NCI-H2171 (cell line): Measurements from ENCODE around the gene CXADR.

Experiments
- DNase-seq: peaks from one replicate; lab custom pipeline; 2025; lab: John Stamatoyannopoulos, UW

Gene CXADR

DNA sequence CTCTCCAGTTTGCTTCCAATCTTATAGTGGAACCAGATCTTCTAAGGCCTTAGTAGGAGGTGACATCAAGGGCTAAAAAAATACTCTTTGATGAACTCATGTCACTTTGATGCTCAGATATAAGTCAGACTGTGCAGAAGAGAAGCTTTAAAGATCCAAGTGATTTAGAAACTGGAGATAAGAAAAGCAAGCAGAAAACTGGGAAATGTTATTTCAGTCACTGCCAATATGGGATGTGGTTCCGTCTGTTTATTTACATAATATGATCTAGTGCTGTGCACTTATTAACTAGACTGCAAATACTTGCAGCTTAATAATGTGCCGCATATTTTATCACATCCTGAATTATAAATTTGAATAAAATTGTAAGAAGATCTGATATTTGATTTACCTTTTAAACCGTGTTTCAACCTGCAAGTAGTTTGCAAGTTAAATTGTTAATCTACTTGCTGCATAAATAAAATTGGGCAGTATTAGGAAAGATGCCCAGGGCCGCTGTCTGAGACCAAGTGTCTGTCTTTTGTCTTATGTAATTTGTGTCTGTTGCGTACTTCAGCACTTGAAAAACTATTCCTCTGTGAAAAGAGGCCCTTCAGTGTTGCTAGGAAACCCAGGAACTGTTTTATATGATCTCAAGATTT lies 29.6 kb downstream of the CXADR start:
- DNase-seq = no peak

DNA sequence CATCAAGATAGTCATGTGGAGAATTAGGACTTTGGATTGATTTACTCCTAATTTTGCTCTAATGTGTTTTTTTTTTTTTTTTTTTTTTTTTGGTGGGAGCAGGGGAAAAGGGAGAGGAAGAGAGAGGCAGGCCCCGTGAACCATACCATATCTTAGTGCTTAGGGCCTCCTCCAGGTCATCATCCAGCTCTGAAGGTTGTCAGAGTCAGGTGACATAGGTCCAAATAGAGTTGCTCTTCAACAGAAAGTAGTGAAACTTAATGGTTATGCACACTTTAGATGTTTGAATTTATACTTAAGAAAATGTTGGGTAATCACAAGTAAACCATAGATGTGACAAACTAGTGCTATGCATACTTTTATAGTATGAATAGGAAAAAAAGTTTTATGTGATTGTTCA lies 32.2 kb downstream of the CXADR start:
- DNase-seq = no peak

DNA sequence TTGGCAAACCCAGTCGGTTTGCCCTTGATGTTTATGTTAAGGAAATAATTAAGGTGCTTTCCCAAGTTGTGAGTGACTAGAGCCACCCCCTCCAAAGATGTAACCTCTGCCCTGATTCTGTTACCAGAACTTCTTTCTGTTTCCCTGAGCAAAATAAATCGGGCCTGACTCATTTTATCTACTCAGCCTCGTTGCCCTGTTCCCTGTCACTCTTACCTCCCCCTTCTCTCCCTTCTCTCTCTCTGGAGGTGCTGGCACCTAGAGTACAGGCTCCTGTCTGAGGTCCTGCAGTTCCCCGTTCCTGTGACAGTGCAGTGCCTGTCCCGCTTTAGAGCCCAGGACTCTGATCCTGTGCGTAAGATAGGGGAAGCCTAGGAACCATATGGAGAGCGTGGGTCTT lies 35.4 kb downstream of the CXADR start:
- no peak for DNase-seq

DNA sequence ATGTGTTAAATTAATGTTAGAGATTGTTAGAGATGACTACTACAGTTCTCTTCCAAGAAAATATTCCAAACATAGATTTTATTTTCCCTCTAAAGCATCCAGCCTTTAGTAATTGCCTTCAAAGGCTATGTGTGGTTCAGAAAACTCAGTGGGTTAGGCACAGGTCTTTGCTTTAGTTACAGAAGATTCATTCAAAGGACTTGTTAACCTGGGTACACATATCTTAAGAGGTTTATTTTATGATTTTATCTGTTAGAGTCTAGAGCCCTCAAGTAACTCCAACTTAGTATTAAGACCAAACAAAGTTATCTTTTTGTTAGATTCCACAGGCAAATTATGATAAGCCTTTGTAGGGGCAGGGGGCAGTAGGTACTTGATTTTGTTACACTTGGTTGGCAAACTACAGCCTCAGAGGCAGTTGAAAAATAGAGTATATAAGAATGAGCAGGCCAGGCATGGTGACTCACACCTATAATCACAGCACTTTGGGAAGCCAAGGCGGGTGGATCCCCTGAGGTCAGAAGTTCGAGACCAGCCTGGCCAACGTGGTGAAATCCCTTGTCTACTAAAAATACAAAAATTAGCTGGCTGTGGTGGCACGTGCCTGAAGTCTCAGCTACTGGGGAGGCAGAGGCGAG lies 37.9 kb downstream of the CXADR start:
- no peak for DNase-seq

DNA sequence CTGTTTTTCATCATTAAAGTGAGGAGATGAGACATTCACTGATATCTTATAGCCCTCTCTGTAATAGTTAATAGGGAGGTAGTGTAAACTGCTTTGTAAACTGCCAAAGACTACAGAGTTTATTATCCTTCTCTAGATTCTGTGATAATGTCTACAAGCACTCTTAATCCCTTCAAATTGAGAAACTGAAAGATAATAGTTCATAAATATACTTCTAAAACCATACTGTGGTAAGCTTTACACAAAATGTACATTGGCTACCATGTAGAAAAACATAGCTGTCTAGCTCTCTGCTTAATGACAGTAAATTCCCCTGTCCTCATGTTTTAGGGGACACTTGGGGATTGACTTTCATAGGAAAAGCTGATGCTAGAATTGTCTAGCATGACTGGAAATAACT lies 39.6 kb downstream of the CXADR start:
- DNase-seq = no peak

DNA sequence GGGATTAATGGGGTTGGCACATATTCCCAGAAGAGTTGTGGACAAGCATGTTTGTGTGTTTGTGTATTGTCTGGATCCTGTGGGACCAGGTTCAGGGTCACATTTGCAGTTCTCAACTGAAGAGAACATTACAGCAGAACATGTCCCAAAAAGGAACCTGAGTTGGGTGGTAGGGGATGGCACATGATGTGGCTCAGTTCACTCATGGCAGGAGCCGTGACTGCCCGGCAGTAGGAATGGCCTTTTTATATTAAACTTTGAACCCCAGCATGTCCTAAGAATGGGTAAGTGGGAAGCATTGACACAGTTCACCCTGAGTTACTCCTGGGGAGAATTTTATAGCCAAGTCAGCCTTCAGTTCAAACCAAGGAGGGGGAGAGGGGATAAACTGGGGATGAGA lies 41.3 kb downstream of the CXADR start:
- no peak for DNase-seq

DNA sequence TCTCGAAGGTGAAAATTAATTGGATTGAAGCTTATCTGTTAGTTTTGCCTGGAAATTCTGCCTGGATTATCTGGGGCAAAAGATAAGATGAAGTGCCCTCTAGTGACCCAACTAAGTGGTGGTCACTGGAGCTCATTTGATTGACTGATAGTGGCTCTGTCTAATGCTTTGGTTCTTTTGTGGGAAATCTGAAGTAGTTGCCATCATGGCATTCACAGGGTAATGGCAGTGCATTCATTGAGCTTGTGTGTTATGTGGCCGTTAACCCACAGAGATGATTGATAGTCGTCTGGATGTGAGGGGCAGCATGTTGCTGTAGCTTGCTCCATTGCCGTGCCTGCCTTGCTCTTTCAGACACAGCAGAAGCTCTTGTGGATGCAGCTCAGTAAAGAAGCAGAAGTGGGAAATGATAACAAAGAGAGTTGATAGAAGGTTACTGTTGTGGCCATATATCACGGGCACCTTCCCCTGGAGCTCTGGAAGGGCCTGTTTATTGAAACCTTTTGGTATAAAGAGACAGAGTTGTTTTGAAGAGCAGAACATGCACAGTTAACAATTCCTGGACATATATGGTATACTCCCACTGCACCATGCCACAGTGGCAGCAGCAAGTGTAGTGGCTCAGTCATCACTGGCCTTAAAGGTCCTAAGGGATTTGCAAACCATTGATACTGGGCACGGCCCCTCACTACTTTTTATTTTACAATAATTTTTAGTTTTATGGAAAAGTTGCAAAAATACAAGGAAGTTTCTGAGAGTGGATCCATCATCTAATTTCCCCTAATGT lies 42.0 kb downstream of the CXADR start:
- no peak for DNase-seq

DNA sequence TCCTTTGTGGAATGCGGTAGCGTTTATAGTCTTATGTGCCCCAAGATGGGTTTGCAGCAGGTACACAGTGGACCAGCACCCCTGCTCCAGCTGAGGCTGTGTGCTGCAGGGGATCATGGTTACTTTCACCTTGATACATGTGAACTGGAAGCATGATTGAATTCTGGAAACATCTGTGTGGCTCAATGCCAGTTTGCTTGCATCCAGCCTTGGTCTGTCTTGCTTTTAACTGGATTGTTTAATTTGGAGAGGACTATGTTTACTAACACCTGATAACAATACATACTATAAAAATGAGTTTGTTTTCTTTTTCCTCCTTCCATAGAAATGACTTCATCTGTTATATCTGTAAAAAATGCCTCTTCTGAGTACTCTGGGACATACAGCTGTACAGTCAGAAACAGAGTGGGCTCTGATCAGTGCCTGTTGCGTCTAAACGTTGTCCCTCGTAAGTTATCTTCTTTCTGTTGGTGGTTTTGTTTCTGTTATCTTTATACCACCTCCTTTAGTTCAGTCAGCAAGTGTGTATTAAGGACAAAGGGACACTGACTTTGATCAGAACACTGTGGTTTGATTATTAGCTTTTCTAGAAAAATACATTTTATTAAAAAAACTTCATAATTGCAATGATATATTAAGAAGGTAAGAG lies 47.7 kb downstream of the CXADR start:
- DNase-seq = no peak

DNA sequence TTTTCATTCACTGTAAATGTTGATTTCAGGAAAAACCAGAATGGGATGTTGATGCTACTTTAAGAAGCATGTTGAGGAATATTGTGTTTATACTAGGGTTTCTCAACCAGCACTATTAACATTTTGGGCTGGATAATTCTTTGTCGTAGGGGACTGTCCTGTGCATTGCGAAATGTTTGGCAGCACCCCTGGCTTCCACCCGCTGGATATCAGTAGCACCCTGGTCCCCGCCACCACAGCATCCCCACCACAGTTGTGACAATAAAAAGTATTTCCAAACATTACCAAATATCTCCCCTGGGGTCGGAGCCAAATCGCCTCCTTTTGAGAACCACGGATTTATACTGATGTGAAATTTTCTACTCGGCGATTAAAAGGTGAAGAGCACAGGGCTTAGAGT lies 57.9 kb downstream of the CXADR start:
- DNase-seq = no peak

DNA sequence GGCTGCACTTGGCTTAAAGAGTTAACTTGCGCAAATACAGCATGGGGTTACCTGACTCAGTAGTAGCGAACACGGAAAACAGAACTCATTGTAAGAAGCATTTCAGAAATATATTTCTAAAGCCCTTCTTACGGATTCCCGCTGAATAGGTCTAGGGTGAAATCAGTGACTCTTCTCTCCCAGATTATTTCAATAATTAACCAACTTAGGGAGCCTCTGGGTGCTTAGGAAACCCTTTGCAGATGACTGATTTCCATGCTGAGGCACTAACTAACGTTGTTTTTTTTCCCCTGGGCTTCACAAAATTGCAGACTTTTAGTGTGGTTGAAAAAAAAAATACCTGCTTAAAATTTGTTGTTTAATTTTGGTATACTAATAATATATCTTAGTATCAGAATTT lies 59.6 kb downstream of the CXADR start:
- no peak for DNase-seq

DNA sequence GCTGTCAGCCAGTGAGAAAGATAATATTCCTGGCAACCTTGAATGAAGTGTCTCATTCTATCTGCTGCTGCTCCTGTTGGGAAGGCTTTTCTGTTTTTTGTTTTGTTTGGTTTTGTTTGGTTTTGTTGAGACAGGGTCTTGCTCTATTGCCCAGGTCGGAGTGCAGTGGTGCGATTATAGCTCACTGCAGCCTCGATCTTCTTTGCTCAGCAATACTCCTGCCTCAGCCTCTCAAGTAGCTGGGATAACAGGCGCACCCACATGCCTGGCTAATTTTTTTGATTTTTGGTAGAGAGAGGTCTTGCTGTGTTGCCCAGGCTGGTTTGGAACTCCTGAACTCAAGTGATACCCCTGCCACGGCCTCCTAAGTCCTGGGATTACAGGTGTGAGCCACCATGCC lies 62.2 kb downstream of the CXADR start:
- DNase-seq = no peak

DNA sequence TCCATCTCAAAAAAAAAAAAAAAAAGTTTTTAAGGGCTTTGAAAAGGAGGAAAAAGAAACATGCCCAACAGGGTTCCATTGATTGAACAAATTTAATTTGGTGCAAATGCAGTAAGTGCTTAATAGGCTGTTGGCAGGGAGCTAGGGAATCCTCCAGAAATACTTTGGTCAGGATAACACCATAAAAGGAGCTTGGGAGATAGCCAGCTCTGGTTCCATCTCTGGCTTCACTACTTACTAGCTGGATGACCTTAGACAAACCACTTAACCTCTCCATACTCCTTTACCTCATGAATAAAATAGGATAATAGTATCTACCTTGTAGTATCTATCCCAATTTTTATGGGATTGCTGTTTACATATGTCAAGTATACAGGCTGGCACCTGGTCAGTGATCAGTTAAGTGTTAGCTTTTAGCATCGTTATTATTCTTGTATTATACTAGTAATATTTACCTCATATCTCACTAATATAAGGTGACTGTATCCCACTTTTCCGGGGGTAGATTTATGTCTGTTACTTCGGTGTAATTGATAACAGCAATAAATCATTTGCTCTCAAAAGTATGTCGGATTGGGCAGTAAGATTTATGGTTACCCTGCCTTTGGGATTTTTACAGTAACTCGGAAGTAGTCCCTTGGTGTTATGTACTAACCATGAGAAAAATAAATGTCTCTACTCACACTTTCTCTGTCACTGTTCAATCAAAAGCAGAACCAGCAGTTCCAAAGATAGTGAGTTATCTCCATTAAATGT lies 63.4 kb downstream of the CXADR start:
- no peak for DNase-seq

DNA sequence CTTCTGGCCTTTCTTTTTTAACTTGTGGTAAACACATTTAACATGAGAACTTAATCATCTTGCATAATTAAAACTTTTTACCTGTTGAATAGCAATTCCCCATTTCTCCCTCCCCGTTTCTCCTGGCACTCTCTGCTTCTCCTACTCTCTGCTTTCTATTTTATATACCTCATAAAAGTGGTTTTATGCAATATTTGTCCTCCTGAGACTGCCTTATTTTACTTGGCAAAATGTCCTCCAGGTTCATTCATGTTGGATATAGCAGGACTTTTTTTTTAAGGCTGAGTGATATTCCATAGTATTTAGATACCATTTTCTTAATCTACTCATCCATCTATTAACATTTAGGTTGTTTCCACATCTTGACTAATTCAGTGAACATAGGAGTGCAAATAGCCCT lies 64.9 kb downstream of the CXADR start:
- DNase-seq = no peak

DNA sequence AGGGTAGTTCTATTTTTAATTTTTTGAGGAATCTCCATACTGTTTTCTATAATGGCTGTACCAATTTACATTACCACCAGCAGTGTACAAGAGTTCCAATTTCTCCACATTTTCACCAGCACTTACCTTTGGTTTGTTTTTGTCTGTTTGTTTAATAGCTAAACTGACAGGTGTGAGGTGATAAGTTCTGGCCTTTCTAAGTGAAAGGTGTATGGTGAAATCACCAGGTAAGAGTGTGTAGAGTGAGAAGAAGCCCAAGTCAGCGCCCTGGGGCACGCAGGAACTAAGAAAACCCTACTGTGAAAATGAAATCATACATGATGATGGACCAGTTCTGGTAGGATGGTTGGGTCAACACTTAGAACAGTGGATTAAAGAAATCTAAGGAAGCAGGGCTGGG lies 65.3 kb downstream of the CXADR start:
- DNase-seq = no peak

DNA sequence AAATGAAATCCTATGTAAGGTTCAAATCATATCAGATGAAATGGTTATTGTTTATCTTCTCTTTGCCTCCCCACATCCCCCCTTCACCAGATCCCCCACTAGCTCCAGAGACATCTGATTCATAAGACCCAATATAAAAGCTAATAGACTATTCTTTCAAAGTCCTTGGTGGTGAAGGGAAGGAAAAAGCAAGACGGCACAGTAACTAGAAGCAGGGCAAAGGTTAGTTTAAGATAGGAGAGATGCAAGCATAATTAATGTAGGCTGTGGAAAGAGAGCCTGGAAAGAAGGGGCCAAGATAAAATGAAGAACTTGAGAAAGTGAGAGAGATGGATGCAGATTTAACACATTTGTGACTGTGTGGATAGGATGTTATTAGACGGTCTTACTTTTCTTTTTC lies 66.0 kb downstream of the CXADR start:
- DNase-seq = no peak

DNA sequence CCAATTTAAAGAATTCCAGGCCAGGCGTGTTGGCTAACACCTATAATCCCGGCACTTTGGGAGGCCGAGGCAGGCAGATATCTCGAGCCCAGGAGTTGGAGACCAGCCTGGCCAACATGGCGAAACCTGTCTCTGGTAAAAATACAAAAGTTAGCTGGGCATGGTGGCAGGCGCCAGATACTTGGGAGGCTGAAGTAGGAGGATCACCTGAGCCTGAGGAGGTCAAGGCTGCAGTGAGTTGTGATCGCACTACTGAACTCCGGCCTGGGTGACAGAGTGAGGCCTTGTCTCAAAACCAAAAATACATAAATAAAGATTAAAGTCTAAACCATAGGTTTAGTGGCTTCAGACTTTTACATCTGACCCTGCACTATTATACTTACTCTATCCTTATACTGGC lies 67.5 kb downstream of the CXADR start:
- no peak for DNase-seq

DNA sequence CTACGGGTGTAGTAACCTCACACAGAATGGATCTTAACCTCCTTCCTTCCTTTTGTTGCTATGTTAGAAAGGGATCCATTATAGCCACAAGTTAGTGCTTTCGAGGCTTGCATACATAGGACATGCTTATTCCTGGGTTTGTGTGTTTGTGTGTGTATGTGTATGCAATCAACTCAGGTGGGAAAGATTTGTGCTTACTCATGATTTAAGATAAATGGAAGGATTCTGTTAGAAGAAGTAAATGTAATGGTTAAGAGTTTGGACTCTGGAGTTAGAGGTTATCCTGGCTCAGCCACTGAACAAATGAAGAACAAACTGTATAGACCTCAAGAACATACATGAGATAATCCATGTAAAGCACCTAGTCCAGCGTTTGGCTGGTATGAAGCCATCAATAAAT lies 71.1 kb downstream of the CXADR start:
- DNase-seq = no peak

DNA sequence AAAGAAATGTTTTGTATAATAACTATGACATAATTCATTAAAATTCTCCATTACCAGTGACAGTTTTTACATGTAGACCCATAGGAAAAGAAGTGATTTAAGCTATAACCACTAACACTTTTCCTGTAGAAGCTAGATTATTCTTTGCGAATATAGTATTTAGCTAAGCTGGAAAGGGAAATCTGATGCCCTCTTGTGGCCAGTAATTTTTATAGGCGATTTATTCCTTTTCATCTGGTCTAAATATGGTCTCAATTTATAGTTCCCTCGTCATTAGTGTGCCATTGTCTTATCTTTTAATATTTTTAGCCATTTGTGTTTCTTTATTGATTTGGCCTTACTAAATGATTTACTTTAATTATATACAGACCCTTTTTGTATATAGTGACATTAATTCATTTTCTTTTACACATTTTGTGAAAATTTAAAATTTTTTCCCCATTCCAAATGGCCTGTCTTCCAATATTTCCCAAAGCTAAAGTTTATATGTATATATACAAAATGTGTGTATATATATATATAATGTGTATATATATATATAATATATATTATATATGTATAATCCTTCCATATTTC lies 73.1 kb downstream of the CXADR start:
- DNase-seq = peak; percentile 29

DNA sequence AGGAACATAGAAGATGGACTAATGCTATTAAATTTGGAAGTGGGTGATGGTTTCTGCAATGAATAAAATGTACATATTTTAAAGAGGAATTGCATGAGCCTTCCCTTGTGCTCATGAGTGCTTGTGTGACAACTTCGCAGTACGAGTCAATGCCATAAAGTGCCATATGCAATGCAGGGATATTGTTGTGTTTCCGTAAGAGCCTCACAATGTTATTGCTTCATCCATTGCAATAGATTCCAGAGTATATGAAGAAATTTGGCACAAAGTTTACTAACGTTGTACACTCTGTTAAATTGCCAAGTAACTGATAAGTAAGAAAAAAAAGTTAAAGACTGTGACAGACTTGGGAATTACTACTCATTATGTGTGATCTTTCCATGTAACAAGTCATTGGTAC lies 77.6 kb downstream of the CXADR start:
- no peak for DNase-seq

DNA sequence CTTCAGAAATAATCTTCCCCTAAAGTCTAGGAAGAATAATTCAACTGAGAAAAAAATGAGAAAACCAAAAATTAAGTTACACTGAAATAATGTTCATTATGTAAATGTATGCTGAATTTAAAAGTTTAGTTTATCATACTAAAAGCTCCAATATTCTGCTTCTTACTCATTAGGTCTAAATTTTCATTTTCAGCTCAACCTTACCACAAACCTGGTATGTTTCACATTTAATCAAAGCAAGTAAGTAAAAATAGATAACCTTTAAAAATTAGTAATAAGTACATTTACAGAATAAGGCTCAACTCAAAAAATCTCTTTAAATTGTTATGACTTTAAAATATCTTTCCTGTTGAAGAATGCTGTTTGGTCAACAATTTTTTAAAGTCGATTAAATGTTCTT lies 84.8 kb downstream of the CXADR start:
- DNase-seq = no peak

DNA sequence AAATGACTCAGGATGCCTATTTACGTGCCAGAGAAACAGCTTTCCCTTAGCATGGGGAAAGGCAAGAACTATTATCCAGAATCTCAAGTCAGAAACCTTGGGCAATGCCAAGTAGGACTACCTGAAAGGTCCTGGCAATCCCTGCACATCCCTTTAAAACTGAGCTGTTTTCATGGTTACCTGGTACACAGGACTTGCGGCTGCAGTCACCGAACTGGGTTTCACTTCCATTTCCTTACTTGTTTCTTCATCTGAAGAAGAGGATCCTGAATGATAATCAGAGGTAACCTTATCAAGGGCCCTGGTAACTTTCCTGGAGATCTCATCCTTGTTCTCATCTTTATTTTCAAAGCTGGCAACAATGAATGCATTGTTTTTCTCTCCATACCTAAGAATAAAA lies 85.6 kb downstream of the CXADR start:
- DNase-seq = no peak

DNA sequence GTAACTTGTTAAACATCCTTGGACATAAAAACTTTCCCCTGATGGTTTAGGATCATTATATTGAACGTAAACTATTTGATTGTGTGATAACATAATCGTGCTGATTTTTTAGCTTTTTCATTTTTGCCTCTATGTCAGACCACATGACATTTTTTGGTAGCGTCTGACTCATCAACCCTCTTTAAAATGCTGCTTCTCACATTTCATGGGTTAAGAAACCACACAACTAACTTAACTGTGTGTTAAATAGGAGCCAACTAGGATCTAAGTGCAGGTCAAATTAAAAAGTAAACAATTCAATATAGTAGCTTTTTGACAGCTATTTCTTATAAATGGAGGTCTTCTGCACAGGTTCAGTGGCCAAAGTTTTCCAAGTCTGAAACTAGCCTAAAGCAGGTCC lies 90.0 kb downstream of the CXADR start:
- DNase-seq = no peak
